B cell (primary cell): ENCODE data around the gene DRAXIN. TPM values are rescaled to one million over a fixed set of nuclear protein-coding genes. Genes with fewer than 3 reads are reported as not detected.
A peak's percentile ranks its signal among the peaks of the same experiment; 100 is the strongest.

Source experiments
- ATAC-seq: fragments of 200-7000 bp; cut with Tn5 transposase; one replicate; pipeline ENCODE4 v1.10.0; 2021; ENCODE audit warnings: low read depth, mild to moderate bottlenecking, moderate number of reproducible peaks, moderate library complexity
- CTCF ChIA-PET: fragments of 350-600 bp; sonication (Branson Sonifier 250); formaldehyde crosslinking; loops from one replicate; lab custom pipeline; 2021; ENCODE audit warnings: antibody characterized with exemption, inconsistent platforms; lab: Charles Lee
- POLR2A ChIA-PET: fragments of 350-600 bp; sonication (Branson Sonifier 250); formaldehyde crosslinking; loops from one replicate; lab custom pipeline; 2021; ENCODE audit warnings: antibody characterized with exemption; lab: Charles Lee
- DNase-seq: peaks from one replicate; pipeline ENCODE4 v3.0.0; 2013
- H2AFZ ChIP-seq: 2 replicates; pipeline ENCODE4 v1.6.1; 2012; ENCODE audit warnings: mild to moderate bottlenecking, low read depth, low read length; ENCODE audit not compliant: insufficient read depth, poor library complexity, severe bottlenecking
- H3K27ac ChIP-seq, 2 donors: 1 replicate in 1 of 2; 2 replicates in 1 of 2; pipeline ENCODE4 v1.5.1; 2012 to 2013; ENCODE audit warnings: low read length in 2 of 2, mild to moderate bottlenecking in 2 of 2, moderate library complexity in 1 of 2
- H3K27me3 ChIP-seq, 4 experiments: fragments of 200-600 bp in 1 of 4; sonication (generic) in 1 of 4; replicated peaks in 1 of 4; 1 replicate in 2 of 4; 2 replicates in 2 of 4; pipeline versions ENCODE4 v1.6.1 to v1.7.0; 2013 to 2016; ENCODE audit warnings: low read length in 3 of 4, mild to moderate bottlenecking in 2 of 4, mixed read lengths in 1 of 4, moderate library complexity in 1 of 4; ENCODE audit not compliant: insufficient read depth in 4 of 4, control insufficient read depth in 3 of 4; ENCODE audit errors: control extremely low read depth in 1 of 4
- H3K36me3 ChIP-seq, 2 experiments: replicated peaks in 1 of 2; 1 replicate in 1 of 2; 2 replicates in 1 of 2; pipeline versions ENCODE4 v1.6.1 to v1.7.1; 2013; ENCODE audit warnings: low read length in 1 of 2; ENCODE audit not compliant: insufficient read depth in 2 of 2, control insufficient read depth in 1 of 2; ENCODE audit errors: control extremely low read depth in 1 of 2, extremely low read depth in 1 of 2
- H3K4me1 ChIP-seq, 2 donors: fragments of 200-600 bp in 1 of 2; sonication (generic) in 1 of 2; 1 replicate in 1 of 2; 2 replicates in 1 of 2; pipeline versions ENCODE4 v1.5.1 to v1.6.1; 2013 to 2017; ENCODE audit warnings: low read length in 2 of 2; ENCODE audit not compliant: control insufficient read depth in 2 of 2, insufficient read depth in 2 of 2
- H3K4me2 ChIP-seq: replicated peaks from 2 replicates; pipeline ENCODE3; 2012; ENCODE audit warnings: mild to moderate bottlenecking, low read depth, low read length; ENCODE audit not compliant: poor library complexity, severe bottlenecking
- H3K4me3 ChIP-seq, 5 experiments: fragments of 200-600 bp in 1 of 5; sonication (generic) in 1 of 5; 1 replicate in 3 of 5; 2 replicates in 2 of 5; pipeline versions ENCODE4 v1.5.1 to v1.7.0; 2011 to 2016; ENCODE audit warnings: low read length in 4 of 5, mild to moderate bottlenecking in 4 of 5, low read depth in 2 of 5, control low read depth in 1 of 5, moderate library complexity in 1 of 5; ENCODE audit not compliant: insufficient read depth in 1 of 5; ENCODE audit errors: control extremely low read depth in 1 of 5, extremely low read depth in 1 of 5
- H3K79me2 ChIP-seq: fragments of 200-600 bp; sonication (generic); one replicate; pipeline ENCODE4 v1.6.0; 2016; ENCODE audit warnings: low read length; ENCODE audit not compliant: control insufficient read depth, insufficient read depth
- H3K9ac ChIP-seq: fragments of 200-600 bp; sonication (generic); 2 replicates; pipeline ENCODE4 v1.6.1; 2017; ENCODE audit warnings: mild to moderate bottlenecking, low read length, moderate library complexity
- H3K9me3 ChIP-seq, 3 donors: one replicate each; pipeline versions ENCODE4 v1.6.1 to v1.7.1; 2013; ENCODE audit warnings: low read length in 2 of 3; ENCODE audit not compliant: control insufficient read depth in 2 of 3, insufficient read depth in 1 of 3; ENCODE audit errors: control extremely low read depth in 1 of 3
- H4K20me1 ChIP-seq: 2 replicates; pipeline ENCODE4 v1.6.0; 2012; ENCODE audit warnings: mild to moderate bottlenecking, low read length; ENCODE audit not compliant: insufficient read depth, control insufficient read depth, poor library complexity, severe bottlenecking
- H3K27ac Mint-ChIP-seq: one replicate; pipeline ENCODE4 v1.8.0; 2021; ENCODE audit warnings: mixed read lengths
- H3K27me3 Mint-ChIP-seq: one replicate; pipeline ENCODE4 v1.8.0; 2021; ENCODE audit warnings: mixed read lengths
- H3K4me1 Mint-ChIP-seq: one replicate; pipeline ENCODE4 v1.8.0; 2021; ENCODE audit warnings: mixed read lengths
- H3K4me3 Mint-ChIP-seq: one replicate; pipeline ENCODE4 v1.8.0; 2021; ENCODE audit warnings: mixed read lengths
- H3K9me3 Mint-ChIP-seq: one replicate; pipeline ENCODE4 v1.8.0; 2022; ENCODE audit warnings: mixed read lengths; ENCODE audit not compliant: insufficient read depth
- EZH2 ChIP-seq: IDR thresholded peaks from 2 replicates; pipeline ENCODE4 v1.6.1; 2012; ENCODE audit warnings: borderline replicate concordance, low read depth, mild to moderate bottlenecking, moderate library complexity, low read length; ENCODE audit not compliant: insufficient read depth, poor library complexity, severe bottlenecking
- WGBS: methylation state at CpG from one replicate; pipeline ENCODE4 v1.1.5; 2013; ENCODE audit warnings: missing lambda C conversion rate; ENCODE audit not compliant: insufficient coverage; 5-methylcytosine and 5-hydroxymethylcytosine counted together
- intact Hi-C: fragments of 100-400 bp; cut with micrococcal nuclease; formaldehyde crosslinking; loops from one replicate; pipeline ENCODE4 v1.10.0; 2022
- polyA plus RNA-seq: library from polyadenylated mRNA; depleted of rRNA; stranded (reverse); fragments of >200 nt; gene quantifications from 2 replicates; pipeline ENCODE4 v1.2.3, GENCODE V29; 2012
- total RNA-seq, 2 donors: library from RNA; stranded (reverse); fragments of 120-200 nt in 1 of 2; gene quantifications; 1 replicate in 1 of 2; 2 replicates in 1 of 2; pipeline versions ENCODE4 v1.2.3 to v1.2.4, GENCODE V29; 2013 to 2022
- TF ChIP-seq, protein P1 (sequence below): fragments of 200-600 bp; IDR thresholded peaks from one replicate; pipeline ENCODE4 v1.8.0; 2022; ENCODE audit warnings: antibody characterized with exemption, mild to moderate bottlenecking

DRAXIN gene
- total and polyA plus RNA-seq, 2 donors (not counting 1 experiment from before 2014, with no cell fraction given) = 0.21 to 0.30 TPM

DNA sequence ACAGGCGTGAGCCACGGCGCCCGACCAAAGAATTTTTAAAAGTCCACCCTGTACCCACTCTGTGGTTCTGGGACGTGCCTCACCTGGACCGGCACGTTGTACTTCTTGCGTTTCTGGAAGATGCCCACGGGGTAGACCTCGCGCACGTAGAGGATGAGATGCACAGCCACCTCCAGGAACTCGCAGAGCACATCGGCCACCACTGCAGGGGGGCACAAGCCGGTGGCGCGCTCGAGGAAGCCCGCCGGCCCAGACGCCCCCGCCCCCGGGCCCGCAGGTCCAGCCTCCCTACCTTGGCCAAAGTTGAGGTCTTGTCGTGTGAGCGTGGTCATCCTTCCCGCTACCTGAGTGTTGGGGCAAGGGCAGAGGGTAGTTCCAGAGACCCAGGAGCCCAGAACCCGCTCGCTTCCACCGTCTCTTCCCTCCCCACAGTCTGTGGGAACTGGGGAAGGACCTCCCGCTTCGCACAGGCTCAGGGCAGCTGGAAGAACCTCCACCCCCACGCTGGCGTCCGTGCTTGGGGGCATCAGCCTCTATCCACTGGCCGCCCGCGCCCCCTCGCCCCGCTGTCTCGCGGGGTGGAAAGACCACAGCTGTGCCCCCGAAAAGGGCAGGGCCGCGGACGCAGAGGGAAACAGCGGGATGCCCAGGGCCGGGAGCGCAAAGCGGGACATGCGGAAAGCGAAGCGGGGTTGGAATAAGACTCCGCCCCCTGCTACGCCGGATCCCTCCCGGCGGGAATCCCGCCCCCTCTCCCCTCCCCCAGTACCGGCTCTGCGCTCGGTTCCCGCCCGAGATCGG, 11.0 kb upstream of the DRAXIN start:
- Mint-ChIP-seq H3K4me1 (peaks cover 20% of the 10 kb centered on the region), H3K9me3 (no peaks in the 10 kb centered on the region), H3K27ac (peak overlapping the region; percentile 53), H3K27me3 (no peaks in the 10 kb centered on the region), H3K4me3 (peak overlapping the region; percentile 92)
- intact Hi-C loops = loop anchor here (1.0 to 10.0 kb wide), 8 partner anchors 16 to 986 kb away; partner anchors contain the start of genes CLCN6, FBXO2, FBXO44 and FBXO6
- Histone ChIP-seq H3K9me3 (no peaks in the 10 kb centered on the region), H3K4me1 (peaks cover 11 to 20% of the 10 kb centered on the region in 2 donors), H4K20me1 (no peaks in the 10 kb centered on the region), H3K4me3 (peak overlapping the region; percentile 46 to 96 (median 89)), H2AFZ (peak overlapping the region; percentile 96), H3K36me3 (peaks cover 0 to 8% of the 10 kb centered on the region in 2 experiments), H3K79me2 (no peaks in the 10 kb centered on the region), H3K27ac (peak overlapping the region; percentile 28 to 77), H3K27me3 (peaks cover 0 to 4% (median 0%) of the 10 kb centered on the region in 4 experiments), H3K9ac (peak overlapping the region; percentile 93), H3K4me2 (peak overlapping the region; percentile 97)
- ChIA-PET POLR2A (interaction anchor here (1.0 to 2.5 kb wide), 4 partner anchors 8 to 229 kb away, joined by 3 to 20 read pairs (median 6); partner anchors contain the start of gene FBXO6), CTCF (interaction anchor here (0.6 to 4.2 kb wide), 6 partner anchors 10 to 39 kb away, joined by 3 to 23 read pairs (median 7); partner anchors contain the start of gene FBXO6)
- DNase-seq (no peak), ATAC-seq (no peak)
- WGBS = 9% methylated on average over 59 of the region's 65 CpGs
- TF ChIP-seq EZH2 = no peak
- TF ChIP-seq, protein P1, sequence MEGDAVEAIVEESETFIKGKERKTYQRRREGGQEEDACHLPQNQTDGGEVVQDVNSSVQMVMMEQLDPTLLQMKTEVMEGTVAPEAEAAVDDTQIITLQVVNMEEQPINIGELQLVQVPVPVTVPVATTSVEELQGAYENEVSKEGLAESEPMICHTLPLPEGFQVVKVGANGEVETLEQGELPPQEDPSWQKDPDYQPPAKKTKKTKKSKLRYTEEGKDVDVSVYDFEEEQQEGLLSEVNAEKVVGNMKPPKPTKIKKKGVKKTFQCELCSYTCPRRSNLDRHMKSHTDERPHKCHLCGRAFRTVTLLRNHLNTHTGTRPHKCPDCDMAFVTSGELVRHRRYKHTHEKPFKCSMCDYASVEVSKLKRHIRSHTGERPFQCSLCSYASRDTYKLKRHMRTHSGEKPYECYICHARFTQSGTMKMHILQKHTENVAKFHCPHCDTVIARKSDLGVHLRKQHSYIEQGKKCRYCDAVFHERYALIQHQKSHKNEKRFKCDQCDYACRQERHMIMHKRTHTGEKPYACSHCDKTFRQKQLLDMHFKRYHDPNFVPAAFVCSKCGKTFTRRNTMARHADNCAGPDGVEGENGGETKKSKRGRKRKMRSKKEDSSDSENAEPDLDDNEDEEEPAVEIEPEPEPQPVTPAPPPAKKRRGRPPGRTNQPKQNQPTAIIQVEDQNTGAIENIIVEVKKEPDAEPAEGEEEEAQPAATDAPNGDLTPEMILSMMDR = no peak
